ENCODE data around the gene MAP4.
"Not testable (repeated sequence)": the region's sequence is repeated elsewhere in the genome, so short reads cannot be mapped to it uniquely, and the experiment has no call there.

MAP4 gene, protein sequence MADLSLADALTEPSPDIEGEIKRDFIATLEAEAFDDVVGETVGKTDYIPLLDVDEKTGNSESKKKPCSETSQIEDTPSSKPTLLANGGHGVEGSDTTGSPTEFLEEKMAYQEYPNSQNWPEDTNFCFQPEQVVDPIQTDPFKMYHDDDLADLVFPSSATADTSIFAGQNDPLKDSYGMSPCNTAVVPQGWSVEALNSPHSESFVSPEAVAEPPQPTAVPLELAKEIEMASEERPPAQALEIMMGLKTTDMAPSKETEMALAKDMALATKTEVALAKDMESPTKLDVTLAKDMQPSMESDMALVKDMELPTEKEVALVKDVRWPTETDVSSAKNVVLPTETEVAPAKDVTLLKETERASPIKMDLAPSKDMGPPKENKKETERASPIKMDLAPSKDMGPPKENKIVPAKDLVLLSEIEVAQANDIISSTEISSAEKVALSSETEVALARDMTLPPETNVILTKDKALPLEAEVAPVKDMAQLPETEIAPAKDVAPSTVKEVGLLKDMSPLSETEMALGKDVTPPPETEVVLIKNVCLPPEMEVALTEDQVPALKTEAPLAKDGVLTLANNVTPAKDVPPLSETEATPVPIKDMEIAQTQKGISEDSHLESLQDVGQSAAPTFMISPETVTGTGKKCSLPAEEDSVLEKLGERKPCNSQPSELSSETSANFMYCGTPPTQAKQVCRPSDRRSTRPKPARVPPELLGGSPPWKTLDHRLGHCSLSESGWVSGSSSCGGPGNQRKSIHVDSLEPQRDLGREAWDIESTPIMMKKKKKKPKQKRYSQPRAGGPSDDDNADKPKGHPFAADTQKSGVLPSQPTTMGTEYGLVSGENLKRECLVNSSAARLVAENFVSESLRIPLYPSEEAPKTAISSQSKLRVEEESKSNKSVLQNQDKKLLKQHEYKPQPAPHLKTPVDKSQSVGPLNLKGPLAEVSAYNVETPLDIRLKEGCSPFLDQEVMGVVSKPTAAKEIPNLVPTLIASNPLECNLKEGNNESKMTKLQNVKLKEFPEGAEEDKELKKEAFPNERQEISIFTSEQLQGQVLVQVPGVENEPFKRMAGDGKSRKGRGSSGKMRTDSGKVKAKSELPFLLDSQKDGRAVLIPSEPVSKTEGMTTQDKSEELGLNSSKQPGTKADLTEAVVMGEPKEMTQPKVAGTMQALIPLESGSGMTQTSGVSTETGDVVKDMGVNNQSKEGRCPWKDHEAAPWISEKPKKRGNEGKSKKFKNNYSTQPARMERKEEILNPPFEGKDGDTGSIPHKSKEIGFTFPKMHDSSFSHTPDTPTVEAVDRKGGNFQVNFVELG (N-terminal part only)

DNA sequence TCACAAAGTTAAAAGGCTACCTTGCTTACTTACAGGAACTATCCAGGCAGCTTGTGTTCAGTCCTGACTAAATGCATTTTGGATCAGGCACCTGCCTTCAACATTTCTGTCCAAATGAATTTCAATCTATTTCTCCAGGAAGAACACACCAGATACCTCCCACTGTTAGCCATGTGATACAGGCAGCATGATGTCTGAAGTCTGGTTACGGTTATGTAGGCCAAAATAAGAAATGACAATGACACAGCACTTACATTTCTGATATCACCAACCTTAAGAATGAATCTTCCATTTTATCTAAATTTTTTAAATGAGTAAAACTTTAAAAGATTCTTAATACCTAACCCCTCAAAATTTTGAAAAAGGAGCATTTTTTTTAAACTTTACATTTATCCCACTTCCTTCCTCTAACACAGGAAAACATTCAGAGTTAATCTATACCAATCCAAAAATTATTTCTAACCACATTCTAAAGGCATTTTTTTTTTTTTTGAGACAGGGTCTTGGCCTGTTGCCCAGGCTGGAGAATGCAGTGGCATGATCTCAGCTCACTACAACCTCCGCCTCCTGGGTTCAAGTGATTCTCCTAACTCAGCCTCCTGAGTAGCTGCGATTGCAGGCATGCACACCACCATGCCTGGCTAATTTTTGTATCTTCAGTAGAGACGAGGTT, at the start of gene MAP4:
MAP4 (minus strand) TSS at position 116 of the 673 bp plus-strand sequence. CDS start 17,556 bp downstream, outside the sequence.
- peak; percentile 87 for DNase-seq

DNA sequence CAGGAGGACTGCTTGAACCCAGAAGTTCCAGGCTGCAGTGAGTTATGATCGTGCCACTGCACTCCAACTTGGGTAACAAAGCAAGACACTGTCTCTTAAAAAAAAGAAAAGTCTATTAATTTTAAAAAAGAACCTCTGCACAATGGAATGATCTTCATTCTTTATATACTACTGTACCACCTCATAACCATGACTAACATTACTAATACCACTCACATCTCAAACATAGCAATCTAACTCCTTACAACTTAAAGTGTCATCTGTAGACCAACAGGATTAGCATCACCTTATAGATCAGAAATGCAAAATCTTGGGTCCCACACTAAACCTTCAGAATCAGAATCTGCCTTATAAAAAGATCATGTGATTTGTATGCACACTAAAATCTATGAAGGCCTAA, 48.8 kb upstream of the MAP4 start:
- DNase-seq, result no peak

DNA sequence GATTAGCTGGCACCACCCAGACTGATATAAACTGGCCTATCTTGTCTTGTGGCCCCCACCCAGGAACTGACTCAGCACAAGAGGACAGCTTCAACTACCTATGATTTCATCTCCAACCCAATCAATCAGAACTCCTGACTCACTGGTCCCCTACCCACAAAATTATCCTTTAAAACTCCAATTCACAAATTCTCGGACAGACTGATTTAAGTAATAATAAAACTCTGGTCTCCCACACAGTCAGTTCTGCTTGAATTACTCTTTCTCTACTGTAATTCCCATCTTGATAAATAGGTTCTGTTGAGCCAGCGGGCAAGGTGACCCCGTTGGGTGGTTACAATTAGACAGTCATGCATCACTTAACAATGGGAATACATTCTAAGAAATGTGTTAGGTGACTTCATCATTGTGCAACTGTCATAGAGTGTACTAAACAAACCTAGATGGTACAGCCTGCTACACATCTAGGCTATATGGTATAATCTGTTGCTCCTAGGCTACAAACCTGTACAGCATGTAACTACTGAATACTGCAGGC, 48.1 kb upstream of the MAP4 start:
- no peak for DNase-seq

DNA sequence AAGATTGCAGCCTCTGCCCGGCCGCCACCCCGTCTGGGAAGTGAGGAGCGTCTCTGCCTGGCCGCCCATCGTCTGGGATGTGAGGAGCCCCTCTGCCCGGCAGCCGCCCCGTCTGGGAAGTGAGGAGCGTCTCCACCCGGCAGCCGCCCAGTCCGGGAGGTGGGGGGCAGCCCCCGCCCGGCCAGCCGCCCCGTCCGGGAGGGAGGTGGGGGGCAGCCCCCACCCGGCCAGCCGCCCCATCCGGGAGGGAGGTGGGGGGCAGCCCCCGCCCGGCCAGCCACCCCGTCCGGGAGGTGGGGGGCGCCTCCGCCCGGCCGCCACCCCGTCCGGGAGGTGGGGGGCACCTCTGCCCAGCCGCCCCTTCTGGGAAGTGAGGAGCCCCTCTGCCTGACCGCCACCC, 45.4 kb upstream of the MAP4 start:
- not testable (repeated sequence) for DNase-seq

DNA sequence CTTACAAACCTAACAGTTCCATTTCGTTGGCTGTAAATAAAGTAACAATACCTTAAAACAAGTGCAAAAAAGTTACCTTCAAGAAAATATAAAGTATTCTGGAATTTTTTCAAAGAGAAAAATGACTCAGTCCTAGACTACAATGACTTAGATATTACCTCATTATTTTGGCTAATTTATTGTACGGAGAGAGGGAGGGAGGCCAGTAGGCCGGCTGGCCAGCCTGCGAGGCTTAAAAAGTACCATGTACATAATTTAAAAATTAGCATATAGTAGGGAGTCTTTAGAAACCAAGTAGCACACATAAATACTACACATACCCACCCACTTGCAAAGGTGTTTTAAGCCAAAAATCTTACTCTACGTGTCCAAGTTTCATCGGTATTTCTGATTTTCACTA, 41.9 kb upstream of the MAP4 start:
- no peak for DNase-seq

DNA sequence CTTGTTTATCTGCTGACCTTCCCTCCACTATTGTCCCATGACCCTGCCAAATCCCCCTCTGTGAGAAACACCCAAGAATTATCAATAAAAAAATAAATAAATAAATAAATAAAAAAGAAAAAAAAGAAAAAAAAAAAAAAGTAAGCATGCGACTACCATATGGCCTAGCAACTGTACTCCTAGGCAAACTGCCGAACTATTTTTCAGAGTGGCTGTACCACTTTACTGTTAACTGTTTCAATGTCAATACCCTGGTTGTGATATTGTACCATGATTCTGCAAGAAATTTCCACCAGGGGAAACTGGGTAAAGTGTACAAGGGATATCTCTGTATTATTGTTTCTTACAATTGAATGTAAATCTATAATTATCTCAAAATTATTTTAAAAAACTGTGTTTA, 41.3 kb upstream of the MAP4 start:
- no peak for DNase-seq

DNA sequence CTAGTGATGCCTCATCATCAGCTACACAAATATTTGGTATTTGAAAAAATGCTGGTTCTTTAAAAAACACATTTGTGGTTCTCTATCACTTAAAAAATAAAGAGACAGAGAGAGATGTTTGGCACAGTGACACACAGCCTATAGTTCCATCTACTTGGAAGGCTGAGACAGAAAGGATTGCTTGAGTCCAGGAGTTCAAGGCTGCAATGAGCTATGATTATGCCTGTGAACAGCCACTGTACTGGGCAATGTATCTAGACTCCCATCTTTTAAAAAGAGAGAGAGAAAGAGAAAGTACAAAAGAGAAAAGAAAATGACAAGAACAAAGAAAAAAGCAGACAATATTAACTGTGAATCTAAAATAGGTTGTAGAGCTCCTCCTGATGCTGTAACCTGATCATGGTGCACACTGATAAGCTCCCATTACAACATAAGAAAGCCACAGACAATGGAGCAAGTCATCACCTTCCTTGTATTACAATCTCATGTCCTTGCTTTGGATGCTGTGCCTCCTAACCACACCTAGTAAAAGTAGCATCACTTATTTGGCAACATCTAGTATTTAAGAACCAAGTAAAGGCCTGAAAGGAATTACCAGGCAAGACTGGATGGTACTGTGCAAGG, 31.7 kb upstream of the MAP4 start:
- peak; percentile 54 for DNase-seq

DNA sequence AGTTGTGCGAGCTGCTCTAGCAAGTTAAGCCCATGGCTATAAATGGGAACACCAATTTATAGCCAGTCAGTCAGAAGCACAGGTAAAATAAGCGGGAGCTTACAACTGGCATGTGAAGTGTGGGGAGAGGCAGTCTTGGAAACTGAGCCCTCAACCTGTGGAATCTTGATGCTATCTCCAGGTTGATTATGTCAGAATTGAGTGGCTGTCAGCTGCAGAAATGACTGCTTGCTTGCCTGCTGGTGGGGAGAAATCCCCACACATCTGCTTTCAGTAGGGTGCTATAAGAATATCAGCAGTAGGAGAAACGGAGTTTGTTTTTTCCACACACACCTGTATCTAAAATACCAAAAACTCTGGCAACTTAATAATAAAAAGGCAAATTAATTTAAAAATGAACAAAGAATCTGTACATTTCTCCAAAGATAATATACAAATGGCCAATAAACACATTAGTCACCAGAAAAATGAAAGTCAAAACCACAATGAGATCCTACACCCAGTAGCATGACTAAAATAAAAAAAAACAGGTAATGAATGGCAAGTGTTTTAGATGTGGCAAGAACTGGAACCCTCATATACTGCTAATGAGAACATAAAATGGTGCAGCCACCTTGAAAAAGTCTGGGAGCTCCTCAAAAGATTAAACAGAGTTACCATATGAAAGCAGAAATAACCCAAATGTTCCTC, 26.0 kb upstream of the MAP4 start:
- DNase-seq, result no peak

DNA sequence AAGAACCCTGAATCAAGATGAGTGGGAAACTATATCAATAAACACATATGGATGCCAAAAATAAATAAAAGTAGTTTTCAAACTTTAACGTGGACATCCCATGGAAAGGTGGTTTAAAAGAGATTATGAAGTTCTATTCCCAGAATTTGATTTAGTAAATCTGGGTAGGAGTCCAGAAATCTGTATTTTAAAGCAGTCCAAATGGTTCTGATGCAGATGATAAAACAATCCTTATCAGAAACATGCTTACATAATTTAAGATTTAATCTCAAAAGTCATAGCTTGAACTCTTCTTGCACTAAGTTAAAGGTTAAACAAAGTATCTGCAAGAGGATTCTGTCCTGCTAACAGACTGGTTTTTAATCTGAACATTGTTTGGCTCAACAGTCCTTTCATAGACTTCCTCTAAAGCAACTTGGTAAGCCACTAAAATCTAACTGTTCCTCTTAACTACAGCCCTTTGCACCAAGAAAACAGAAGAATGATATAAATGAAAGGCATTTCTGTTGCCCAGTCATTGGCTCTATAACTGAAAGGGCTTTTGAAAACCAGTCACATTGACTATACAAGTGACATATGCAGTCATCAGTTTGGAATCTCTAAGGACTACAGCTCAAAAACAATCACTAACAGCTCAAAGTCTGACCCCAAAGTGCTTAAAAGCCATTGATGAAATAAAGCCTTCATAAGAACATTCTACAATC, 23.4 kb upstream of the MAP4 start:
- DNase-seq, result peak; percentile 53

DNA sequence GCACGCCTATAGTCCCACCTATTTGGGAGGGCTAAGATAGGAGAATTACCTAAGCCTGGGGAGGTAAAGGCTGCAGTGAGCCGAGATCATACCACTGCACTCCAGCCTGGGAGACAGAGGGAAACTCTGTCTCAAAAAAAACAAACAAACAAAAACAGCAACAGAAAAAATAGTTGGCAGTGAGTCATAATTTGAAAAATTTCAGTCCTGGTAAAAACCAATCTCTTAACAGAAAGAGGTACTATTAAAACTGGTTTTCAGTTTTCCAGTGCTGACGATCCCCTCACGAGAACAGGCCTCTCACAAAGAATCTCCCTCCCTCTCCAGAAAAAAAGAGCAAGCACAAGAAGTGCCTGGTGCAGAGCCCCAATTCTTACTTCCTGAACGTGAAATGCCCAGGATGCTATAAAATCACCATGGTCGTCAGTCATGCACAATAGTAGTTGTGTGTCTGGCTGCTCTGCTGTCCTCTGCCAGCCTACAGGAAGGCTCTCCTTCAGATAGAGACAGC, 22.8 kb upstream of the MAP4 start:
- no peak for DNase-seq

DNA sequence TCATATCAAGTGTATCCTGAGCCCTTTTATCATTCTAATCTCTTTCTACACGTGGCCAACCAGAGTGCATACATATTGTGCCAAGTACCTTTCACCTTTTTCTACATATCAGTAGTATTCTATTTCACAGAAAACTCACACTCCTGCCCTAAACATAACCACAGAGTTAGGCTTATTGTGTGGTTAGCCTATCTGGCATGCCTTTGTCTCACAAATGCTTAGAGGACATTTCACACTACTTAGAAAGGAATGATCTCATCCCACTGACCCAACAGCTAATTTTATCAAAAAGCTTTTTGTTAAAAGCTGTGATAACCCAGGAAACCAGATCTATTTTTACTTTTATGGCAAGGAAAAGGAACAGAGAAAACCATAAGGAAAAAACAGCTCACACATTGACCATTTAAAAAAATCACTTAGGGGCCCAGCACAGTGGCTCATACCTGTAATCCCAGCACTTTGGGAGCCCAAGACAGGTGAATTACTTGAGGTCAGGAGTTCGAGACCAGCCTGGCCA, 17.8 kb upstream of the MAP4 start:
- DNase-seq, result peak; percentile 58

DNA sequence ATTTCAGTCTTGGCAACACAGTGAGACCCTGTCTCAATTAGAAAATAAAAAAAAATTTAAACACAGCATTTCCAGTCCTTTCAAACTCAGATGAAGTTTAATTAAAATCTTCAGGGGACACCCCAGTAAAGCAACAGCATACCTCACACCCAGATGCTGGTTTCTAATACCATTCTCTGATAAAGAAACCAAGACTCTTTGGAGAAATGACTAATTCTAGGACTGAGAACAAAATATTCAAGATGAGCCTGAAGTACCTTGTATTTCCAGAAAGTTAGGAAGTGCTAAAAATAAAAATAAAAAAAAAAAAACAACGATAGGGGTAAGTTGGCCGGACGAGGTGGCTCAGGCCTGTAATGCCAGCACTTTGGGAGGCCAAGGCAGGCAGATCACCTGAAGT, 14.0 kb upstream of the MAP4 start:
- no peak for DNase-seq

DNA sequence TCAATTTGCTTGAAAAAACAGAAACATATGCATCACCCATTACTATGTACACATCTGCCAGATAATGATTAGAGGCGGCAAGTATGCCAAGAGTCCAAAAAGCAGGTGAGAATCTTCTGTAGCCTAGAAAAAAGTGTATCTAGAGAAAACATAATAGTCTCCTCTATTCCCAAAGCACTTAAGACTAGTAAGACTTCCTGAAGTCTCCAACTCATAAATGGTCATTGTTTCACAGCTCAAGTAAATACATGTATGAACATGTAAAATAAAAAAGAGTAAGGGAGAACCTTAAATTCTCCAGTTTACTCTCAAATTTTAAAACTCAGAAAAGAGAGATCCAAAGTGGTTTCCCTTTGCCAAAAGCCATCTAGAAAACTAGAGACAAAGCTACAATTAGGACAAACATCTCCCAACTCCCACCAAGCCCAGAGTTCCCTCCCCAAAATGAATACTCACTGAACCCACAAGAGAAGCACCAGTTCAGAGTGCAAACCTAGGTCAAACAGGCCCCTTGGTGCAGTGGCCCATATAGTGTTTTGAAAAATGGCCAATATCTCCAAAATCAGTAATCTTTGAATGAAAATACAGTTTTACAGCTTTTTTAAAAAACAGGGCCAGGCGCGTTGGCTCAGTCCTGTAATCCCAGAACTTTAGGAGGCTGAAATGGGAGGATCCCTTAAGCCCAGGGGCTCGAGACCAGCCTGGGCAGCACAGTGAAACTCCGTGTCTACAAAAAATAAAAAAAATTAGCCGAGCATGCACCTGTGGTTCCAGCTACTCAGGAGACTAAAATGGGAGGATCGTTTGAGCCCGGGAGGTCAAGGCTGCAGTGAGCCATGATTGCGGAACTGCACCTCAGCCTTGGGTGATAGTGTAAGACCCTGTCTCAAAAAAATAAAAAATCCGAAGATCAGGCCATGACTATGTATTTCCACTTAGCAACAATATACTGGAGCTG, 11.0 kb upstream of the MAP4 start:
- DNase-seq, result no peak

DNA sequence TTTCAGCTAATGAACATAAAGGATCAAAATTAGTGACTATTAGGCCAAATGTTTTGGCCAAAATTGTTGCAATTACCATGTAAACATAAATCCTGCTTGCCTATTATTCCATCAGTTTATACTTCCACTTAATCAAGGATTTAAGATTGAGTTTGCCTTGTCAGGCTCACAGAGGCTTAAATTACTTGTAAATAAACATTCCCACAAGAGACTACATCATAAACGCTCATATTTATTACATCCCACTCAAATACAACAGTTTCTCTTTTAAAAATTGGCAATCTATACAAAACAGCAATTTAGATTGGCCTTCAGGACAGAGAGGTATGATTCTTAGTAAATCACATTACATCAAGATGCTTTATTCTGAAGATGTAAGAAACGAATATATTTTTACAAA, 9.9 kb upstream of the MAP4 start:
- no peak for DNase-seq

DNA sequence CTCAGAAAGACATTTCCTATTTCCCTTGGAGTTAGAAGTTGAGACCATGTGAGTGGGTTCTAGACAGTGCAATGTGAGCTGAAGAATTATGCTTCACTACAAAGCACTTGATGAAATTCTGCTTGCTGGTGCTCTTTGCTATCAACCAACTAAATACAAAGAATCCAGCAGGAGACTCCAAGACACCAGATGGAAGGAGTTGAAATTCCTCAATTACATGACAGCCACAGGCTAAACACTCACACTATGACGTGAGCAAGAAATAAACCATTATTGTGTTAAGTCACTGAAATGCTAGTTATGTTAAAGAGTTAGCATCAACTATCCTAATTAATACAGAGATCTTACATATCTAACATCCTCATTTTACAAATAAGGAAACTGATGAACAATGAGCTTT, 8.2 kb upstream of the MAP4 start:
- no peak for DNase-seq

DNA sequence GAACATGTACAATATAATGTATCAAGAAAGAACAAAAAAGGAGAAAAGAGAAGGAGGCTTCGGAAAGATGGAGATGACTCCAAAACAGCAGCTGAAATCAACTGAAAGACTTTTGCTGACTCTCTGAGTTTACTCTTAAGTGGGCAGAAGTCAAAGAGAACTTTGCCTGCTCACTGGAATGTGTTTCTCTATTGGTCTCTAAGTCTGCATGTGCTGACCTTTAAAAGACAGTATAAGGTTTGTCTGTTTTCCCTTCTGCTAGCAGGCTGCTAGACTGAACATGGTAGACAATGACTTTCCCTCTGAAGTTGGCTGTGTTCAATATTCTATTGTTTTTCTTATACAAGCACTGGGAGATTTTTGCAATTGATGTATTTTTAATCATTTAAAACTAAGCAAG, 7.2 kb upstream of the MAP4 start:
- no peak for DNase-seq

DNA sequence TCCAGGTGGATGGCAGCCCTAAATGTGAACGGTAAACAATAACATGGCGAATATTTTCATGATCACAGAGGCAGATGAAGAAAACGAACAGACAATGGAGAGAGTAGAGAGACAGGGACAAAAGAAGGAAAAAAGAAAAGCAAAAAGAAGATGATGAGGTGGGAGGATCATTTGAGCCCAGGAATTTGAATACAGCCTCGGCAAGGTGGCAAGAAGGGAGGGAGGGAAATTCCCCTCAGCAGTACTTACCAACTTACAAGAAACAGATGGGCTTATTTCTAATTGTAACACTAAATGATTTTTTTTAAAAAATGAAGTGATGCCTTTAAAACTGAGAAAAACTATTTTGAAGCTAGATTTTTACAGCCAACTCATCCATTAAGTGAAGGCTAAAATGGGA, 6.0 kb upstream of the MAP4 start:
- no peak for DNase-seq

DNA sequence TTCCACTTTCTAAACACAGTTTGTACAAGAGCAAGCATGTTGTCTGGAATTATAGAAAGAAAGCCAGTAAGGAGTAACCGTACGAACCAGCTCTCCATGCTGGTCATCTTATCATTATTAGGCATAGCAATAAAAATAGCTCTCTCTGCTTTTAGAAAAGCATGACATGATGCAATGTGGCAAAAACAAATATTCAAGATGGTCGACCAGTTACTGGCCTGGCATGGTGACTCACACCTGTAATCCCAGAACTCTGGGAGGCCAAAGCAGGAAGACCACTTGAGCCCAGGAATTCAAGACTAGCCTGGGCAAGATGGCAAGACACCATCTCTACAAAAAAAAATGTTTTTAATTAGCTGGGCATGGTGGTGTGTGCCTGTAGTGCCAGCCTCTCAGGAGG, 2.6 kb upstream of the MAP4 start:
- DNase-seq, result no peak

Measured in hematopoietic multipotent progenitor cell treated with erythropoietin and hydrocortisone succinate and interleukin-3 and kit ligand, for 4 days (in vitro differentiated cells).